ENCODE data around the gene CEP126.
A peak's percentile ranks its signal among the peaks of the same experiment; 100 is the strongest.

CEP126 gene

GRCh38 chr11:102010776-102011494 lies 96.1 kb downstream of the CEP126 start:
- no peak for DNase-seq (ENCODE audit: low read depth in 3 of 3)

- no peak for DNase-seq (ENCODE audit: low read depth in 3 of 3)
These were observed 98.1 kb downstream of the CEP126 start for GRCh38 chr11:102012946-102013345.

GRCh38 chr11:102014756-102015155 lies 99.9 kb downstream of the CEP126 start:
- DNase-seq (ENCODE audit: low read depth in 3 of 3) = no peak

- no peak for DNase-seq (ENCODE audit: low read depth in 3 of 3)
These were observed 102.2 kb downstream of the CEP126 start for GRCh38 chr11:102017026-102017425.

- no peak for DNase-seq (ENCODE audit: low read depth in 3 of 3)
These were observed 111.4 kb downstream of the CEP126 start for GRCh38 chr11:102026217-102026616.

GRCh38 chr11:102026959-102027358 lies 112.1 kb downstream of the CEP126 start:
- DNase-seq (ENCODE audit: low read depth in 3 of 3) = no peak

GRCh38 chr11:102036757-102037156 lies 121.9 kb downstream of the CEP126 start:
- no peak for DNase-seq (ENCODE audit: low read depth in 3 of 3)

- DNase-seq (ENCODE audit: low read depth in 3 of 3) = no peak
These were observed 132.0 kb downstream of the CEP126 start for GRCh38 chr11:102046841-102047240.

- DNase-seq (ENCODE audit: low read depth in 3 of 3) = peak; percentile 30 to 52 (median 37)
These were observed 132.6 kb downstream of the CEP126 start, which contains the start of gene CFAP300 for GRCh38 chr11:102047305-102047924. Gene CFAP300, plus strand, starts transcription at chr11:102047437. Its CDS starts 34 bp downstream, at chr11:102047471.
